Mucosa of rectum (tissue), 2 donors: Measurements from ENCODE around the gene RSL1D1.
"Not testable (repeated sequence)": the region's sequence is repeated elsewhere in the genome, so short reads cannot be mapped to it uniquely, and the experiment has no call there.

ENCODE experiments used
- H3K27ac ChIP-seq, 2 donors: one replicate each; pipeline ENCODE4 v1.7.0; 2013; ENCODE audit warnings: inconsistent platforms in 2 of 2, low read depth in 2 of 2, low read length in 2 of 2
- H3K27me3 ChIP-seq, 2 donors: one replicate each; pipeline ENCODE4 v1.7.0; 2013; ENCODE audit warnings: low read length in 2 of 2; ENCODE audit not compliant: control insufficient read depth in 2 of 2, insufficient read depth in 2 of 2
- H3K36me3 ChIP-seq, 2 donors: one replicate each; pipeline ENCODE4 v1.7.0; 2013; ENCODE audit warnings: low read length in 2 of 2; ENCODE audit not compliant: control insufficient read depth in 2 of 2, insufficient read depth in 2 of 2
- H3K4me1 ChIP-seq, 2 donors: one replicate each; pipeline ENCODE4 v1.7.0; 2013; ENCODE audit warnings: low read length in 2 of 2, mild to moderate bottlenecking in 1 of 2; ENCODE audit not compliant: control insufficient read depth in 2 of 2, insufficient read depth in 2 of 2
- H3K4me3 ChIP-seq, 2 donors: one replicate each; pipeline ENCODE4 v1.7.0; 2013; ENCODE audit warnings: low read length in 2 of 2
- H3K9ac ChIP-seq, 2 donors: one replicate each; pipeline ENCODE4 v1.7.0; 2013; ENCODE audit warnings: low read length in 2 of 2, low read depth in 1 of 2, mild to moderate bottlenecking in 1 of 2
- H3K9me3 ChIP-seq, 2 donors: one replicate each; pipeline ENCODE4 v1.7.0; 2013; ENCODE audit warnings: low read length in 2 of 2; ENCODE audit not compliant: control insufficient read depth in 2 of 2
- donor health status: healthy.
- donor health status: Normal muscosa, but diverticular disease.

Gene RSL1D1

DNA sequence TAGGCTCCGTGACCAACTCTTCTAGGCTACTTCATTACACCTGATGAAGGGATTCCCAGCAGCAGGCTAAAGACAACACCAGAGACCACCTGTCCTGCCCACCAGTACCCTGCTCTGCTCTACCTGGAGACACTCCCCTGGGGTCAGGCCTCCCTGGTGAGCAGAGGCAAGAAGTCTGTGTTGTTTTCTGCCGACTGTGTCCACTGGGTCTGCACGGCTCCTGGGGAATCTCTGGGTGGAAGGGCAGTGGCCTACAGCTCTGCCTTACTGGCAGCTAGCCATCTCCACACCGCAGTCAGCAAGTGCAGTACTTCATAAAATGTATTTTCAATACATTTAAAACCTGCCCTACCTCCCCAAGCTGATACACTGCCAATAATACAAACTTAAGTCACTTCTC is 6.8 kb downstream of the RSL1D1 start:
- Histone ChIP-seq H3K36me3 (peaks cover 65 to 74% of the 10 kb centered on the region in 2 donors), H3K9ac (no peak overlapping the region)

DNA sequence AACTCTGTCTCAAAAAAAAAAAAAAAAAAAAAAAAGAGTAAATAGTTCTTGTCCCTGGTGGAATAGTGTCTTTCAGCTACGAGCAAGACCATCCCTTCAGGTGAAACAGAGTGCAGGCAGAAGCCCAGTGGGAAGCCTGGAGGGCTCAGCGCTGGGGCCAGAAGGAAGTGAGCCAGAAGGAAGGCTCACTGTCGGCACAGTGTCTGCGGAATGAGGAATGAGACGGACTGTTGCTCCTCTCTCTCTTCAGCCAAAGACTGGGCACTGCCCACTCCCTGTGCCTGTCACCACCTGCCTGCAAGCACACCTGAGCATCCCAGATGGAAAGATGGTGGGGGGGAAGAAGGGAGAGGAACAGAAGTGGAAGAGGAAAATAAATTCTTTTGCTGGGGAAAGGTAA is 7.5 kb downstream of the RSL1D1 start:
- no peaks in the 10 kb centered on the region for H3K27me3 ChIP-seq
- H3K36me3 ChIP-seq: peaks cover 65 to 74% of the 10 kb centered on the region in 2 donors
- no peaks in the 10 kb centered on the region for H3K9me3 ChIP-seq
- no peaks in the 10 kb centered on the region for H3K4me1 ChIP-seq
- H3K9ac ChIP-seq: no peak overlapping the region
- no peak overlapping the region for H3K4me3 ChIP-seq
- no peak overlapping the region for H3K27ac ChIP-seq

More for the DNA sequence above, 6.8 kb downstream of the RSL1D1 start:
- Histone ChIP-seq H3K4me3 (no peak overlapping the region), H3K27me3 (no peaks in the 10 kb centered on the region), H3K27ac (no peak overlapping the region), H3K4me1 (no peaks in the 10 kb centered on the region), H3K9me3 (no peaks in the 10 kb centered on the region)

DNA sequence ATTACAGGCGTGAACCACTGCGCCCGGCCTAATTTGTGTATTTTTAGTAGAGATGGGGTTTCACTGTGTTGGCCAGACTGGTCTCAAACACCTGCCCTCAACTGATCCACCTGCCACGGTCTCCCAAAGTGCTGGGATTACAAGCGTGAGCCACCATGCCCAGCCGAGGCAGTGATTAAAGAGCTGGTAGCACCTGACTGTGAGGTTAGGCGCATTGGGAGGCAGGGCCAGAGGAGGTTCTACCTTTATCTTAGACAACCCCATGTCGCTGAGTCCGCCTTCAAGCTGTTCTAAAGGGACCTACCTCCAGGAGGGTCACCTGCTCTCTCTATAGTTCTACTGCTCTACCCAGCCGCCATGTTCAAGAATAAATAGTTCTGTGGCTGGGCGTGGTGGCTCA is 8.1 kb downstream of the RSL1D1 start:
- H3K27me3 ChIP-seq: no peaks in the 10 kb centered on the region
- no peaks in the 10 kb centered on the region for H3K9me3 ChIP-seq
- H3K27ac ChIP-seq: no peak overlapping the region
- no peak overlapping the region for H3K9ac ChIP-seq
- no peak overlapping the region for H3K4me3 ChIP-seq
- no peaks in the 10 kb centered on the region for H3K4me1 ChIP-seq
- peaks cover 64 to 78% of the 10 kb centered on the region in 2 donors for H3K36me3 ChIP-seq

DNA sequence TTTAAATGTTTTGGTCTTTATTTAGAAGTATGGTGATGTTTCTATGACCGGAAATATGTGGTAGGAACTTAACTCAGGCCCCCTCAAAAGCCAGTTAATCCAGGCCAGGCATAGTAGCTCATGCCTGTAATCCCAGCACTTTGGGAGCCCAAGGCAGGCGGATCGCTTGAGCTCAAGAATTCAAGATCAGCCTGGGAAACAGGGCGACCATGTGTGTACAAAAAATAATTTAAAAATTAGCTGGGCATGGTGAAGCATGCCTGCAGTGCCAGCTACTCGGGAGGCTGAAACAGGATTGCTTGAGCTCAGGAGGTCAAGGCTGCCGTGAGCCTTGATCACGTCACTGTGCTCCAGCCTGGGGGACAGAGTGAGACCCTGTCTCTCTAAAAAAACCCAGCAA is 10.3 kb downstream of the RSL1D1 start:
- no peaks in the 10 kb centered on the region for H3K27me3 ChIP-seq
- H3K36me3 ChIP-seq: peaks cover 70 to 72% of the 10 kb centered on the region in 2 donors
- H3K9ac ChIP-seq: no peak overlapping the region
- no peak overlapping the region for H3K4me3 ChIP-seq
- H3K27ac ChIP-seq: no peak overlapping the region
- no peaks in the 10 kb centered on the region for H3K4me1 ChIP-seq
- no peaks in the 10 kb centered on the region for H3K9me3 ChIP-seq

DNA sequence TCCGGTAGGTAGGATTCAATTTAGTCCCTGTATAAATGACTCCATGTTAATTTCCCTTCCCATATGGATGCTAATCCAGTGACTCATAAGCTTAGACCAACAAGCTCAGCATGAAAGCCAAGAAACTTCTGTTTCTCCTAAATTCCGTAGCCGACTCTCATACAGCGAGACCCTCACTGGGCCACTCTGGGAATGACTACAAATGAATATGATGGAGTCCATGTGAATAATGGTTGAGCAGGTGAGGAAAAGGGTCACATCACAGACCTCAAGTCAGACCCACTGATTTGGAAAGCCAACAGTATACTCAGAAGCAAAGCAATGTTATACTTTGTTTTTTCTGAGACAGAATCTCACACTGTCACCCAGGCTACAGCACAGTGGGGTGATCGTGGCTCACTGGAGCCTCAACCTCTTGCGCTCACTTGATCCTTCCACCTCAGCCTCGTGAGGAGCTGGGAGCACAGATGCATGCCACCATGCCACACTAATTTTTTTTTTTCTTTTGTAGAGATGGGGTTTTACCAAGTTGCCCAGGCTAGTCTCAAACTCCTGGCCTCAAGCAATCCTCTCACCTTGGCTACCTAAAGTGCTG is 14.6 kb downstream of the RSL1D1 start:
- H3K27ac ChIP-seq: no peak overlapping the region
- no peaks in the 10 kb centered on the region for H3K27me3 ChIP-seq
- peaks cover 44 to 47% of the 10 kb centered on the region in 2 donors for H3K36me3 ChIP-seq
- no peaks in the 10 kb centered on the region for H3K9me3 ChIP-seq
- no peak overlapping the region for H3K4me3 ChIP-seq
- H3K4me1 ChIP-seq: no peaks in the 10 kb centered on the region
- no peak overlapping the region for H3K9ac ChIP-seq

DNA sequence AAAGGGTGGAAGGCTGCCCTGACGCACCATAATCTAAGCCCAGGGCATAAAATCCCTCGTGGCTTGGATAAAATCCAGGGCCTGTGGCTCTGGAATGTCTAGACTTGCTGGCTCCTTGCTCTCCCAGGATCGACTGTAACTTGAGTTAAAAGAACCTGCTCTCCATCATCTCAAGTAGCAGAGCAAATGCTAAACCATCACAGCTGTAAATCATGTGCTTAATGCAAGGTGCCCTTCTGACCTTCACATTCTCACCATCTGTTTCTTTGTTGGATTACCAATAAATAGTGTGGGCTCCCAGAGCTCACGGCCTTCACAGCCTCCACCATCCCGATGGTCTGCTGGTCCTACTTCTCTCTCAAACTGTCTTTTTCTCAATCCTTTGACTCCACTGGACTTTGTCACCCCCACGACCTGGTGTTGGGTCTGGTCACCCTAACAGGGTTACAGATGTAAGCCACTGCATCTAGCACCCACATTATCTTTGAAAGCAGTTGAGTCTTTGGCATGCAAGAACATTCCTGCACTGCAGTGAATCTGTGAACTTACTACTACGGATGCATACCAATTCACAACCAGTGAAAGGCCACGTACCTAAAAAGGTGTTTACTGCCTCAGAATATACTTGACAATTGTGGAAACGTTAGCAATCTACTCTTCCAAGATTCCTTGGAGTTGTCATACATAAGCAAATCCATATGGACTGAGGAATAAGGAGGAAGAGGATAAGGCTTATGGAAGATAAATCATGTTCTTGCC is 15.3 kb downstream of the RSL1D1 start:
- Histone ChIP-seq H3K36me3 (peaks cover 37 to 40% of the 10 kb centered on the region in 2 donors), H3K9me3 (no peaks in the 10 kb centered on the region), H3K4me1 (no peaks in the 10 kb centered on the region), H3K27ac (no peak overlapping the region), H3K9ac (no peak overlapping the region), H3K4me3 (no peak overlapping the region), H3K27me3 (no peaks in the 10 kb centered on the region)

DNA sequence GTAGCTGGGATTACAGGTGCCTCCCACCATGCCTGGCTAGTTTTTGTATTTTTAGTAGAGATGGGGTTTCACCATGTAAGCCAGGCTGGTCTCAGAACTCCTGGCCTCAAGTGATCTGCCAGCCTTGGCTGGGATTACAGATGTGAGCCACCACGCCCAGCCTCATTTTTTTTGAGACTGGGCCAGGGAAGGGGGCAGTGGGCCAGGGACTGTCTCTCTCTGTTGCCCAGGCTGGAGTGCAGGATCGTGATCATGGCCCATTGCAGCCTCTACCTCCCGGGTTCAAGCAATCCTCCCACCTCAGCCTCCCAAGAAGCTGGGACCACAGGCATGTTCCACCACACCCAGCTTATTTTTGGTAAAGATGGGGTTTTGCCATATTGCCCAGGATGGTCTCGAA is 16.0 kb downstream of the RSL1D1 start:
- H3K27ac ChIP-seq: no peak overlapping the region

DNA sequence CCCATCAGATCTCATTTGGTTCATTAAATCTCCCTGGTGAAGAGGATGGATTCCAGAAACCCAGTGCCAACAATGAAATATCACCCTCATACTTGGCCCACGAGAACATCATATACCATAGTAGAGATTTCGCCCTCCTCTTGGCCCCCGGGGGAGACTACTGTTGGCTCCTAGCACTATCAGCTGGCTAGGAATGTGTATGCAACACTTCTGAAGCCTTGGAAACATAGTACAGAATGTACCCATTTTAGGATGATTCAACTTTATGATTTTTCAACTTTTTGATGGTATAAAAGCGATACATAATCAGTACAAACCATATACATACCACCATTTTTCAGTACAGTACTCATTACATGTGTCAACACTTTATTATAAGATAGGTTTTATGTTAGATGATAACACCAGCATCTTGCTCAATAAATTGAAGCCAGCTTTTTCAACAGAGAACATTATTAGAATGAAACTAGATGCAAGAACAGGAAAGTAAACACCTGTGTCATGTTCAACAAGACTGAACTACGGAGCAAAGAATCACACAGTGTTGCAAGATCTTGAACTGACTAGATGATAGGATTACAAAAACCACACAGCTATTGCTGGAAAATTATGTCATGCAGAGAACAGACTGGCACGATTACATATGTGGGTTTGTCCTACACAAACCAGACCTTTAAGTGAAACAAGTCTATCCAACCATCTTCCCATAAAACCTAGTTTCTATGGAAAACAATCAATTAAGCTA is 17.2 kb downstream of the RSL1D1 start:
- Histone ChIP-seq H3K9ac (no peak overlapping the region), H3K36me3 (peaks cover 19 to 23% of the 10 kb centered on the region in 2 donors), H3K4me1 (no peaks in the 10 kb centered on the region), H3K9me3 (no peaks in the 10 kb centered on the region), H3K4me3 (no peak overlapping the region), H3K27me3 (no peaks in the 10 kb centered on the region), H3K27ac (no peak overlapping the region)

More for the DNA sequence above, 16.0 kb downstream of the RSL1D1 start:
- H3K4me3 ChIP-seq: no peak overlapping the region
- no peak overlapping the region for H3K9ac ChIP-seq
- H3K4me1 ChIP-seq: no peaks in the 10 kb centered on the region
- no peaks in the 10 kb centered on the region for H3K27me3 ChIP-seq
- no peaks in the 10 kb centered on the region for H3K9me3 ChIP-seq
- peaks cover 29 to 33% of the 10 kb centered on the region in 2 donors for H3K36me3 ChIP-seq

DNA sequence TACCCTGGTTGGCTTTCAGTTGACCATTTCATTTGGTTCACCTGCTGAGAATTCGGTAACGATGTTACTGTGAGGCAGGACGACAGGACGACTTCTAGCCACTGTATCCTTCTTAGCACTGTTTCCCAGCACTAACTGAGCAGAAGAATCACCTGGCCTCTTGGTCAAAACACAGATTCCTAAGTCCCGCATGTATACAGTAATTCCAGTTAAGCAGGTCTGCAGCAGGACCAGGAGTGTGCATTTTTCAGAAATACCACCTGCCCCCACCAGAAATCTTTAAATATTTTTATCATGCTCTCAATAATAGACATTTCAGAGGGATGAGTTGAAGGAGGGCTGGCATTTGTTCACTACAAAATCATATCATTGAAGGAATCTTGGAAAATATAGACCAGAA is 22.6 kb downstream of the RSL1D1 start:
- Histone ChIP-seq H3K4me1 (peaks cover 0 to 2% of the 10 kb centered on the region in 2 donors), H3K27me3 (no peaks in the 10 kb centered on the region), H3K27ac (no peak overlapping the region), H3K4me3 (no peak overlapping the region), H3K9ac (no peak overlapping the region), H3K9me3 (no peaks in the 10 kb centered on the region), H3K36me3 (no peaks in the 10 kb centered on the region)

DNA sequence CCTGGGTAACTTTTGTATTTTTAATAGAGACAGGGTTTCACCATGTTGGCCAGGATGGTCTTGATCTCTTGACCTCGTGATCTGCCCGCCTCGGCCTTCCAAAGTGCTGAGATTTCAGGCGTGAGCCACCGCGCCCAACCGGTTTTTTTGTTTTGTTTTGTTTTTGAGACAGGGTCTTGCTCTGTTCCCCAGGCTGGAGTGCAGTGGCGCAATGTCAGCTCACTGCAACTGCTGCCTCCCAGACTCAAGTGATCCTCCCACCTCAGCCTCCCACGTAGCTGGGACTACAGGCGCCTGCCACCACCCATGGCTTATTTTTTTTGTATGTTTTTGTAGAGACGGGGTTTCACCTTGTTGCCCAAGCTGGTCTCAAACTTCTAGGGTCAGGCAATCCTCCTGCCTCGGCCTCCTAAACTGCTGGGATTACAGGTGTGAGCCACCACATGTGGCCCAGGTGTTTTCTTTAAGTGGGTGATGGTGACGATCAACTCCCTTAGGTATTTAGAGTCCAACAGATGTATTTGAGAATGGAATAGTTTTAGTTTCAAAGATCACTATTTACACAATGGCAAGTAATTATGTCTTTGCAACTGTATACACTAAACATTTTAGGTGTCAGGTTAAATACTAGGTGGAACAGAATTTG is 25.7 kb downstream of the RSL1D1 start:
- H3K4me1 ChIP-seq, H3K27ac ChIP-seq: not testable (repeated sequence)

More for the DNA sequence above, 25.7 kb downstream of the RSL1D1 start:
- H3K27me3 ChIP-seq, H3K4me3 ChIP-seq, H3K36me3 ChIP-seq, H3K9me3 ChIP-seq, H3K9ac ChIP-seq: not testable (repeated sequence)
